Peyer's patch (tissue), 4 donors: Measurements from ENCODE around the gene HOXD8.

ENCODE experiments used
- POLR2A ChIP-seq, 2 donors: fragments of 450-650 bp; IDR thresholded peaks; one replicate each; pipeline ENCODE4 v1.5.1; 2017; ENCODE audit warnings: antibody characterized with exemption in 2 of 2, mild to moderate bottlenecking in 2 of 2, moderate library complexity in 2 of 2
- TF ChIP-seq, protein P1 (sequence below), 6 experiments: fragments of 450-650 bp in 4 of 6; fragments of 200-600 bp in 2 of 6; sonication (generic) in 1 of 6; IDR thresholded peaks; one replicate each; pipeline ENCODE4 v1.5.1; 2017 to 2019; ENCODE audit warnings: antibody characterized with exemption in 6 of 6, mild to moderate bottlenecking in 3 of 6, moderate library complexity in 1 of 6

DNA sequence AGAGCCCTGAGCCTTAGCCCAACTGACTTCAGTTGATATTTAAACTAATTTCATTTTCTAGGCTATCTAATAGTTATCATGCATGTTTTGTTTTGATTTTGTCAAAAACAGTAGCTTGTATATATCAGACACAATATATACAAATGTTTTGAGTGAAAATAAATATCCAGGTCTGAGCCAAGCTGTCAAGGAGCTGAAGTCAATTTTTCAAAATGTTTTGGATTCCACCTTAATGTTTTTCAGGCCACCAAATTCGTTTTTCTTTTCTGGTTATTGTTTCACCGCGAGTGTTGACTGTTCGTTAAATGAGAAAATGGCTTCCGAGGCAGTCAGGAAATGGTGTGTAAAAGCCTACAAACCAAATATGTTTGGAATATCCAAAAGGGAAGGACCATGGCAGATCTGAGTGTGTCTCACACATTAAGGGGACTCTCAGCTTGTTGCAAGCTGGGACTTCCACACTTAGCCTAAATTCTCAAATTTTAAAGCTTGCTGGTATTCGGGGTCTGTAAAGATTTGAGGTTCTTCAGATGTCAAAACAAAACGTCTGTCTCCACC is 27.1 kb upstream of the HOXD8 start:
- TF ChIP-seq, protein P1, sequence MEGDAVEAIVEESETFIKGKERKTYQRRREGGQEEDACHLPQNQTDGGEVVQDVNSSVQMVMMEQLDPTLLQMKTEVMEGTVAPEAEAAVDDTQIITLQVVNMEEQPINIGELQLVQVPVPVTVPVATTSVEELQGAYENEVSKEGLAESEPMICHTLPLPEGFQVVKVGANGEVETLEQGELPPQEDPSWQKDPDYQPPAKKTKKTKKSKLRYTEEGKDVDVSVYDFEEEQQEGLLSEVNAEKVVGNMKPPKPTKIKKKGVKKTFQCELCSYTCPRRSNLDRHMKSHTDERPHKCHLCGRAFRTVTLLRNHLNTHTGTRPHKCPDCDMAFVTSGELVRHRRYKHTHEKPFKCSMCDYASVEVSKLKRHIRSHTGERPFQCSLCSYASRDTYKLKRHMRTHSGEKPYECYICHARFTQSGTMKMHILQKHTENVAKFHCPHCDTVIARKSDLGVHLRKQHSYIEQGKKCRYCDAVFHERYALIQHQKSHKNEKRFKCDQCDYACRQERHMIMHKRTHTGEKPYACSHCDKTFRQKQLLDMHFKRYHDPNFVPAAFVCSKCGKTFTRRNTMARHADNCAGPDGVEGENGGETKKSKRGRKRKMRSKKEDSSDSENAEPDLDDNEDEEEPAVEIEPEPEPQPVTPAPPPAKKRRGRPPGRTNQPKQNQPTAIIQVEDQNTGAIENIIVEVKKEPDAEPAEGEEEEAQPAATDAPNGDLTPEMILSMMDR (IDR thresholded peaks at IDR 0.05), result no peak
- TF ChIP-seq POLR2A (IDR thresholded peaks at IDR 0.05), result no peak
